Common myeloid progenitor, CD34-positive (primary cell): ENCODE results near the gene TFCP2.

Experiments used
- CTCF ChIA-PET: fragments of 350-600 bp; sonication (Branson Sonifier 250); formaldehyde crosslinking; loops from one replicate; lab custom pipeline; 2021; ENCODE audit warnings: antibody characterized with exemption; lab: Charles Lee
- POLR2A ChIA-PET: fragments of 350-600 bp; sonication (Branson Sonifier 250); formaldehyde crosslinking; loops from one replicate; lab custom pipeline; 2021; ENCODE audit warnings: antibody characterized with exemption; lab: Charles Lee
- DNase-seq, 3 donors: peaks; one replicate each; pipeline versions ENCODE4 v3.0.0 to v3.0.0-alpha.2; 2013
- H3K27ac ChIP-seq, 2 experiments: 1 replicate in 1 of 2; 2 replicates in 1 of 2; pipeline ENCODE4 v1.7.0; 2013; ENCODE audit warnings: inconsistent platforms in 2 of 2, low read length in 2 of 2, mild to moderate bottlenecking in 2 of 2, low read depth in 1 of 2, moderate library complexity in 1 of 2; ENCODE audit not compliant: severe bottlenecking in 2 of 2, insufficient read depth in 1 of 2, poor library complexity in 1 of 2
- H3K27me3 ChIP-seq, 5 experiments: replicated peaks in 2 of 5; 1 replicate in 3 of 5; 2 replicates in 2 of 5; pipeline versions ENCODE4 v1.6.1 to v1.7.0; 2013; ENCODE audit warnings: low read length in 4 of 5, mild to moderate bottlenecking in 2 of 5, moderate library complexity in 2 of 5, inconsistent platforms in 1 of 5; ENCODE audit not compliant: insufficient read depth in 5 of 5, control insufficient read depth in 4 of 5
- H3K36me3 ChIP-seq, 4 experiments: 1 replicate in 2 of 4; 2 replicates in 2 of 4; pipeline versions ENCODE4 v1.6.1 to v1.7.0; 2013; ENCODE audit warnings: low read length in 3 of 4, control low read depth in 1 of 4, mild to moderate bottlenecking in 1 of 4; ENCODE audit not compliant: control insufficient read depth in 4 of 4, insufficient read depth in 4 of 4
- H3K4me1 ChIP-seq, 4 experiments: 1 replicate in 3 of 4; 2 replicates in 1 of 4; pipeline versions ENCODE4 v1.6.1 to v1.7.1; 2013; ENCODE audit warnings: low read length in 3 of 4, mild to moderate bottlenecking in 3 of 4, control low read depth in 1 of 4, inconsistent platforms in 1 of 4, moderate library complexity in 1 of 4; ENCODE audit not compliant: control insufficient read depth in 4 of 4, insufficient read depth in 4 of 4; ENCODE audit errors: control extremely low read depth in 1 of 4
- H3K4me3 ChIP-seq, 7 experiments: 1 replicate in 4 of 7; 2 replicates in 3 of 7; pipeline versions ENCODE4 v1.5.1 to v1.7.0; 2013; ENCODE audit warnings: mild to moderate bottlenecking in 7 of 7, low read length in 6 of 7, moderate library complexity in 6 of 7, inconsistent platforms in 2 of 7, low read depth in 2 of 7, control low read depth in 1 of 7; ENCODE audit not compliant: insufficient read depth in 4 of 7, control insufficient read depth in 1 of 7; ENCODE audit errors: extremely low read depth in 1 of 7
- H3K9me3 ChIP-seq, 5 experiments: 1 replicate in 4 of 5; 2 replicates in 1 of 5; pipeline versions ENCODE4 v1.6.1 to v1.7.1; 2013; ENCODE audit warnings: low read length in 4 of 5, mild to moderate bottlenecking in 2 of 5, inconsistent platforms in 1 of 5, low read depth in 1 of 5, moderate library complexity in 1 of 5; ENCODE audit not compliant: control insufficient read depth in 4 of 5, insufficient read depth in 2 of 5; ENCODE audit errors: control extremely low read depth in 1 of 5
- WGBS: methylation state at CpG from one replicate; pipeline ENCODE4 v1.1.5; 2013; ENCODE audit not compliant: insufficient coverage; 5-methylcytosine and 5-hydroxymethylcytosine counted together

Gene TFCP2

GRCh38 chr12:51217133-51217967 lies 44.4 kb upstream of the TFCP2 start:
- Histone ChIP-seq H3K4me1 (peaks cover 3 to 19% (median 16%) of the 10 kb centered on the region in 4 experiments), H3K9me3 (no peaks in the 10 kb centered on the region), H3K36me3 (no peaks in the 10 kb centered on the region), H3K27me3 (no peaks in the 10 kb centered on the region), H3K4me3 (peak overlapping the region; percentile 39 to 90 (median 78)), H3K27ac (peak overlapping the region; percentile 50 to 85)
- ChIA-PET CTCF (interaction anchor here (0.9 to 2.1 kb wide), 8 partner anchors 12 to 124 kb away, joined by 3 to 10 read pairs (median 4); partner anchors contain the start of gene DAZAP2), POLR2A (interaction anchor here (0.7 to 2.6 kb wide), 3 partner anchors 22 to 105 kb away, joined by 3 to 24 read pairs (median 3); partner anchors contain the start of gene DAZAP2)
- 1% methylated on average over 34 of the region's 81 CpGs for WGBS
- DNase-seq: peak; percentile 55 to 75 (median 68)

- H3K27ac ChIP-seq: peak overlapping the region in 1 of 2 experiments; percentile 43
- no peaks in the 10 kb centered on the region for H3K36me3 ChIP-seq
- H3K4me3 ChIP-seq: peak overlapping the region in 4 of 7 experiments; percentile 78 to 90 (median 84)
- no peaks in the 10 kb centered on the region for H3K9me3 ChIP-seq
- 86% methylated on average over 1 of the region's 7 CpGs for WGBS
- no peak for DNase-seq
- ChIA-PET POLR2A (interaction anchor here (0.7 to 2.6 kb wide), 2 partner anchors 22 to 106 kb away, joined by 3 to 24 read pairs; partner anchors contain the start of gene DAZAP2), CTCF (interaction anchor here (1.4 to 2.1 kb wide), 2 partner anchors 13 to 23 kb away, joined by 4 to 10 read pairs; partner anchors contain the start of gene DAZAP2)
- H3K27me3 ChIP-seq: no peaks in the 10 kb centered on the region
- H3K4me1 ChIP-seq: peaks cover 3 to 19% (median 16%) of the 10 kb centered on the region in 4 experiments
Measured at GRCh38 chr12:51216642-51217041, 43.7 kb upstream of the TFCP2 start.

- no peak overlapping the region for H3K4me3 ChIP-seq
- WGBS: 97% methylated on average over 5 of the region's 5 CpGs
- no peaks in the 10 kb centered on the region for H3K27me3 ChIP-seq
- no peaks in the 10 kb centered on the region for H3K9me3 ChIP-seq
- H3K4me1 ChIP-seq: peaks cover 3 to 19% (median 16%) of the 10 kb centered on the region in 4 experiments
- H3K27ac ChIP-seq: no peak overlapping the region
- ChIA-PET POLR2A (no interaction called here), CTCF (interaction anchor here (0.6 to 1.2 kb wide), 2 partner anchors 24 to 183 kb away, joined by 3 read pairs; no protein-coding TSS in a partner anchor)
- no peaks in the 10 kb centered on the region for H3K36me3 ChIP-seq
- DNase-seq: no peak
Measured at GRCh38 chr12:51214895-51215294, 42.0 kb upstream of the TFCP2 start.

- no peaks in the 10 kb centered on the region for H3K9me3 ChIP-seq
- no peaks in the 10 kb centered on the region for H3K36me3 ChIP-seq
- ChIA-PET CTCF (interaction anchor here (0.8 kb wide), 1 partner anchor 12 kb away, joined by 3 read pairs; no protein-coding TSS in a partner anchor), POLR2A (no interaction called here)
- no peaks in the 10 kb centered on the region for H3K4me1 ChIP-seq
- no peak overlapping the region for H3K4me3 ChIP-seq
- no peak overlapping the region for H3K27ac ChIP-seq
- H3K27me3 ChIP-seq: no peaks in the 10 kb centered on the region
- WGBS: 85% methylated on average over 2 of the region's 2 CpGs
- no peak for DNase-seq
Measured at GRCh38 chr12:51210690-51211395, 37.9 kb upstream of the TFCP2 start.

GRCh38 chr12:51209259-51209658 lies 36.3 kb upstream of the TFCP2 start:
- no CpG with 5 or more reads among the region's 2 CpGs for WGBS
- no peaks in the 10 kb centered on the region for H3K4me1 ChIP-seq
- no peak for DNase-seq
- no peak overlapping the region for H3K4me3 ChIP-seq
- ChIA-PET CTCF (interaction anchor here (1.3 kb wide), 1 partner anchor 13 kb away, joined by 3 read pairs; no protein-coding TSS in a partner anchor), POLR2A (no interaction called here)
- no peaks in the 10 kb centered on the region for H3K9me3 ChIP-seq
- H3K27ac ChIP-seq: no peak overlapping the region
- no peaks in the 10 kb centered on the region for H3K27me3 ChIP-seq
- H3K36me3 ChIP-seq: no peaks in the 10 kb centered on the region

- POLR2A ChIA-PET: no interaction called here
- DNase-seq: no peak
Measured at GRCh38 chr12:51208016-51208660, 35.2 kb upstream of the TFCP2 start.

More at GRCh38 chr12:51208016-51208660, 35.2 kb upstream of the TFCP2 start:
- Histone ChIP-seq H3K9me3 (no peaks in the 10 kb centered on the region), H3K36me3 (no peaks in the 10 kb centered on the region), H3K27ac (no peak overlapping the region), H3K4me1 (no peaks in the 10 kb centered on the region), H3K4me3 (no peak overlapping the region), H3K27me3 (no peaks in the 10 kb centered on the region)
- 97% methylated on average over 4 of the region's 7 CpGs for WGBS
- CTCF ChIA-PET: interaction anchor here (1.3 kb wide), 1 partner anchor 12 kb away, joined by 3 read pairs; no protein-coding TSS in a partner anchor
